IMR-90 (cell line): ENCODE data around the gene CIT. TPM values are rescaled to one million over a fixed set of nuclear protein-coding genes. Genes with fewer than 3 reads are reported as not detected.

Experiments used
- ATAC-seq: fragments of 200-7000 bp; cut with Tn5 transposase; 2 replicates; pipeline ENCODE4 v1.9.1; 2020; ENCODE audit warnings: low read depth, mild to moderate bottlenecking, moderate library complexity
- BruUV-seq: library from RNA; stranded (reverse); fragments of 400-500 nt; replicated peaks from 2 replicates; lab custom pipeline; 2021; lab: Mats Ljungman, UMichigan
- CTCF ChIA-PET: fragments of 300-600 bp; formaldehyde crosslinking; extraction: SDS; loops from one replicate; lab custom pipeline; 2021; ENCODE audit warnings: antibody characterized with exemption; lab: Yijun Ruan, JAX
- POLR2A ChIA-PET: fragments of 300-600 bp; sonication (Branson Sonifier 250); formaldehyde crosslinking; loops from one replicate; lab custom pipeline; 2022; ENCODE audit warnings: antibody characterized with exemption; ENCODE audit not compliant: unreplicated experiment; lab: Charles Lee
- DNase-seq: peaks from one replicate; pipeline ENCODE4 v3.0.0; 2013
- H2AFZ ChIP-seq: replicated peaks from 2 replicates; pipeline ENCODE3; 2013; ENCODE audit warnings: low read length, mild to moderate bottlenecking; ENCODE audit not compliant: poor library complexity
- H2AK5ac ChIP-seq: 2 replicates; pipeline ENCODE4 v1.6.1; 2013; ENCODE audit warnings: low read depth, low read length, inconsistent platforms
- H2AK9ac ChIP-seq: replicated peaks from 2 replicates; pipeline ENCODE3; 2013; ENCODE audit warnings: mild to moderate bottlenecking, low read depth, low read length, moderate library complexity; ENCODE audit not compliant: poor library complexity
- H2BK120ac ChIP-seq: 2 replicates; pipeline ENCODE4 v1.6.1; 2013; ENCODE audit warnings: low read depth, low read length, inconsistent platforms
- H2BK15ac ChIP-seq: 3 replicates; pipeline ENCODE4 v1.6.1; 2013; ENCODE audit warnings: low read depth, low read length, inconsistent platforms
- H2BK20ac ChIP-seq: 2 replicates; pipeline ENCODE4 v1.6.1; 2013; ENCODE audit warnings: low read depth, mild to moderate bottlenecking, inconsistent platforms, low read length, moderate library complexity
- H2BK5ac ChIP-seq: 2 replicates; pipeline ENCODE4 v1.6.1; 2013; ENCODE audit warnings: mild to moderate bottlenecking, low read depth, low read length, inconsistent platforms; ENCODE audit not compliant: poor library complexity, severe bottlenecking
- H3K14ac ChIP-seq: replicated peaks from 2 replicates; pipeline ENCODE4 v1.6.1; 2013; ENCODE audit warnings: low read depth, low read length, inconsistent platforms
- H3K18ac ChIP-seq: 2 replicates; pipeline ENCODE4 v1.6.1; 2013; ENCODE audit warnings: low read depth, low read length, control low read depth
- H3K23ac ChIP-seq: 2 replicates; pipeline ENCODE4 v1.6.1; 2013; ENCODE audit warnings: low read depth, low read length, inconsistent platforms
- H3K27ac ChIP-seq: 2 replicates; pipeline ENCODE4 v1.5.1; 2013; ENCODE audit warnings: mild to moderate bottlenecking, control low read depth, low read length; ENCODE audit not compliant: insufficient read depth
- H3K27me3 ChIP-seq: 2 replicates; pipeline ENCODE4 v1.6.1; 2013; ENCODE audit warnings: low read length; ENCODE audit not compliant: control insufficient read depth, insufficient read depth
- H3K36me3 ChIP-seq: 2 replicates; pipeline ENCODE4 v1.6.1; 2013; ENCODE audit warnings: low read length, mixed read lengths; ENCODE audit not compliant: control insufficient read depth, insufficient read depth
- H3K4ac ChIP-seq: 2 replicates; pipeline ENCODE4 v1.6.1; 2013; ENCODE audit warnings: low read depth, low read length, inconsistent platforms
- H3K4me1 ChIP-seq: 2 replicates; pipeline ENCODE4 v1.6.1; 2013; ENCODE audit warnings: low read length, mixed read lengths; ENCODE audit not compliant: control insufficient read depth, insufficient read depth
- H3K4me2 ChIP-seq: 2 replicates; pipeline ENCODE4 v1.6.1; 2013; ENCODE audit warnings: low read depth, mild to moderate bottlenecking, control low read depth, low read length, moderate library complexity
- H3K4me3 ChIP-seq: 2 replicates; pipeline ENCODE4 v1.5.1; 2013; ENCODE audit warnings: low read depth, mild to moderate bottlenecking, control low read depth, low read length, moderate library complexity; ENCODE audit not compliant: insufficient read depth
- H3K56ac ChIP-seq: 2 replicates; pipeline ENCODE4 v1.6.1; 2013; ENCODE audit warnings: low read length, inconsistent platforms; ENCODE audit not compliant: insufficient read depth; ENCODE audit errors: extremely low read depth
- H3K79me1 ChIP-seq, 2 experiments: 2 replicates each; pipeline ENCODE4 v1.6.1; 2013; ENCODE audit warnings: low read length in 2 of 2, inconsistent platforms in 1 of 2, low read depth in 1 of 2
- H3K9ac ChIP-seq: 2 replicates; pipeline ENCODE4 v1.6.1; 2013; ENCODE audit warnings: low read depth, low read length, control low read depth
- H3K9me1 ChIP-seq: 2 replicates; pipeline ENCODE4 v1.6.1; 2013; ENCODE audit warnings: low read length, inconsistent platforms; ENCODE audit not compliant: insufficient read depth
- H3K9me3 ChIP-seq: 2 replicates; pipeline ENCODE4 v1.6.1; 2013; ENCODE audit warnings: low read length; ENCODE audit not compliant: control insufficient read depth, insufficient read depth
- H4K20me1 ChIP-seq: 2 replicates; pipeline ENCODE4 v1.6.1; 2013; ENCODE audit warnings: low read length, inconsistent platforms; ENCODE audit not compliant: insufficient read depth
- H4K5ac ChIP-seq: 2 replicates; pipeline ENCODE4 v1.6.1; 2013; ENCODE audit warnings: mild to moderate bottlenecking, low read depth, low read length, control low read depth
- H4K8ac ChIP-seq, 2 experiments: 2 replicates each; pipeline ENCODE4 v1.6.1; 2013; ENCODE audit warnings: low read depth in 2 of 2, low read length in 2 of 2, control low read depth in 1 of 2, inconsistent platforms in 1 of 2
- H4K91ac ChIP-seq: 2 replicates; pipeline ENCODE4 v1.6.1; 2013; ENCODE audit warnings: low read depth, low read length, inconsistent platforms; ENCODE audit not compliant: insufficient read depth
- CEBPB ChIP-seq: IDR thresholded peaks from 2 replicates; pipeline ENCODE4 v1.6.1; 2012; ENCODE audit warnings: low read depth, low read length, improper control_type of control experiment
- FOS ChIP-seq: fragments of 150-350 bp; IDR thresholded peaks from 2 replicates; pipeline ENCODE4 v1.6.1; 2016; ENCODE audit warnings: low read depth, low read length
- MAFK ChIP-seq: IDR thresholded peaks from 2 replicates; pipeline ENCODE4 v1.6.1; 2012; ENCODE audit warnings: low read depth, low read length, improper control_type of control experiment
- MXI1 ChIP-seq: IDR thresholded peaks from 2 replicates; pipeline ENCODE4 v1.6.1; 2012; ENCODE audit warnings: low read depth, mild to moderate bottlenecking, low read length, moderate library complexity, borderline replicate concordance
- RAD21 ChIP-seq: IDR thresholded peaks from 2 replicates; pipeline ENCODE4 v1.6.1; 2012; ENCODE audit warnings: low read length, improper control_type of control experiment
- RCOR1 ChIP-seq: IDR thresholded peaks from 2 replicates; pipeline ENCODE4 v1.6.1; 2012; ENCODE audit warnings: mild to moderate bottlenecking, low read length, improper control_type of control experiment; ENCODE audit not compliant: insufficient replicate concordance
- WGBS, 2 experiments: methylation state at CpG; one replicate each; pipeline versions ENCODE4 v1.1.5 to v1.1.7; 2013; ENCODE audit warnings: missing lambda C conversion rate in 2 of 2; ENCODE audit not compliant: insufficient read length in 1 of 2; ENCODE audit errors: extremely low coverage in 2 of 2; 5-methylcytosine and 5-hydroxymethylcytosine counted together
- dilution Hi-C: fragments of 300-500 bp; cut with HindIII; formaldehyde crosslinking; loops from one replicate; pipeline ENCODE4 v1.14.3; 2018; ENCODE audit warnings: low sequenced_read_pairs; ENCODE audit not compliant: unreplicated experiment
- in situ Hi-C: fragments of 300-500 bp; cut with MboI; formaldehyde crosslinking; loops from 3 replicates; pipeline ENCODE4 v1.14.3; 2019; ENCODE audit warnings: low sequenced_read_pairs, inconsistent platforms, mixed read lengths
- intact Hi-C: fragments of 100-400 bp; cut with micrococcal nuclease; formaldehyde crosslinking; loops from 2 replicates; pipeline ENCODE4 v1.10.0; 2022
- polyA plus RNA-seq, 3 experiments: library from polyadenylated mRNA; depleted of rRNA; stranded (reverse); fragments of >200 nt; gene quantifications; 2 replicates each; pipeline ENCODE4 v1.2.3, GENCODE V29; 2012; ENCODE audit warnings: low replicate concordance in 1 of 3
- total RNA-seq: library from RNA; depleted of rRNA; stranded (reverse); fragments of >200 nt; gene quantifications from 2 replicates; pipeline ENCODE4 v1.2.3, GENCODE V29; 2012
- TF ChIP-seq, protein P1 (sequence below): conservative IDR thresholded peaks from 2 replicates; pipeline ENCODE4 v1.5.1; 2012; ENCODE audit warnings: mild to moderate bottlenecking, low read depth, low read length, improper control_type of control experiment

The CIT gene
- total and polyA plus RNA-seq, 2 of the 4 experiments (the other 2 are of a cell fraction), result 13.1 to 21.0 TPM

DNA sequence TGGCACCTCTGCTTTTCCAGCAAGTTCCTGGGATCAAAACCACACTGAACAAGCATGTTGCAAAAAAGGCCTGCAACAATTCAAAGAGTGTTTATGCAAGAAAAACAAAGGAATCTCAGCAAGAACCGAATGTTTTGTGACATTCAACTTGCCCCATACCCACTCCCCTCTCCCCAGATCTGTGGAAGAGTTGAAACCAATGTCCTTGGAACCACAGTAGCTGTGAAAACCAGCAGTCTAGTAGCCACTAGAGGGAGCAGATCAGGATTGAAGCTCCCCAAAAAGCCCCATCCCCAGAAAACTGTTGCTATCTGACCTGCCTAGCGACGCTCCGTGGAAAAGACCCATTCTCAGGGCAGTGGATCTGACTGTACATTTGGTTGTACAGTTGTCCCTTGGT, 182.1 kb downstream of the CIT start:
- no peak overlapping the region for H3K9ac ChIP-seq
- H4K5ac ChIP-seq, result no peak overlapping the region; the same call in 1 of the 2 replicates
- H3K4me1 ChIP-seq, result peaks cover 10% of the 10 kb centered on the region
- H3K56ac ChIP-seq, result no peak overlapping the region
- ATAC-seq (no peak), DNase-seq (no peak)
- 60% methylated on average over 1 of the region's 4 CpGs; no CpG with 5 or more reads in 1 of the 2 experiments for WGBS, 2 experiments
- H3K23ac ChIP-seq, result no peak overlapping the region
- no peak overlapping the region for H3K4me3 ChIP-seq
- no peak overlapping the region for H2AK5ac ChIP-seq
- no peak overlapping the region for H3K14ac ChIP-seq
- H2AFZ ChIP-seq, result no peak overlapping the region
- H4K8ac ChIP-seq, result no peak overlapping the region
- no peak overlapping the region for H2AK9ac ChIP-seq
- no TSS peak for BruUV-seq
- dilution Hi-C loops (no loop called here), in situ Hi-C loops (no loop called here), intact Hi-C loops (no loop called here)
- H3K27me3 ChIP-seq, result no peaks in the 10 kb centered on the region
- no peak overlapping the region for H4K91ac ChIP-seq
- TF ChIP-seq MXI1 (no peak), FOS (no peak), MAFK (no peak), CEBPB (no peak), RAD21 (peak; percentile 21; the same call in 1 of the 2 replicates), RCOR1 (no peak)
- TF ChIP-seq, protein P1, sequence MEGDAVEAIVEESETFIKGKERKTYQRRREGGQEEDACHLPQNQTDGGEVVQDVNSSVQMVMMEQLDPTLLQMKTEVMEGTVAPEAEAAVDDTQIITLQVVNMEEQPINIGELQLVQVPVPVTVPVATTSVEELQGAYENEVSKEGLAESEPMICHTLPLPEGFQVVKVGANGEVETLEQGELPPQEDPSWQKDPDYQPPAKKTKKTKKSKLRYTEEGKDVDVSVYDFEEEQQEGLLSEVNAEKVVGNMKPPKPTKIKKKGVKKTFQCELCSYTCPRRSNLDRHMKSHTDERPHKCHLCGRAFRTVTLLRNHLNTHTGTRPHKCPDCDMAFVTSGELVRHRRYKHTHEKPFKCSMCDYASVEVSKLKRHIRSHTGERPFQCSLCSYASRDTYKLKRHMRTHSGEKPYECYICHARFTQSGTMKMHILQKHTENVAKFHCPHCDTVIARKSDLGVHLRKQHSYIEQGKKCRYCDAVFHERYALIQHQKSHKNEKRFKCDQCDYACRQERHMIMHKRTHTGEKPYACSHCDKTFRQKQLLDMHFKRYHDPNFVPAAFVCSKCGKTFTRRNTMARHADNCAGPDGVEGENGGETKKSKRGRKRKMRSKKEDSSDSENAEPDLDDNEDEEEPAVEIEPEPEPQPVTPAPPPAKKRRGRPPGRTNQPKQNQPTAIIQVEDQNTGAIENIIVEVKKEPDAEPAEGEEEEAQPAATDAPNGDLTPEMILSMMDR, result peak; percentile 38
- H2BK5ac ChIP-seq, result no peak overlapping the region
- no peak overlapping the region for H2BK120ac ChIP-seq
- H3K27ac ChIP-seq, result no peak overlapping the region
- no peaks in the 10 kb centered on the region; the same call in none of the 2 replicates for H3K36me3 ChIP-seq
- no peak overlapping the region for H3K4me2 ChIP-seq
- POLR2A ChIA-PET, result no interaction called here
- no peak overlapping the region for H2BK15ac ChIP-seq
- no peak overlapping the region for H3K18ac ChIP-seq
- no peak overlapping the region for H2BK20ac ChIP-seq
- CTCF ChIA-PET, result interaction anchor here (0.5 to 1.8 kb wide), 8 partner anchors 8 to 159 kb away, joined by 3 to 8 read pairs (median 4); no protein-coding TSS in a partner anchor
- H3K79me1 ChIP-seq, result peaks cover 0 to 13% of the 10 kb centered on the region in 2 experiments; a peak in 1 of 4 replicates
- H3K4ac ChIP-seq, result no peak overlapping the region
- peaks cover 9% of the 10 kb centered on the region; the same call in 1 of the 2 replicates for H3K9me1 ChIP-seq
- no peaks in the 10 kb centered on the region for H4K20me1 ChIP-seq
- H3K9me3 ChIP-seq, result no peaks in the 10 kb centered on the region
